CD4-positive, alpha-beta T cell treated with Interferon alpha-2 for 1 hour (primary cell): Measurements from ENCODE around the gene CSRP1.
"Not testable (repeated sequence)": the region's sequence is repeated elsewhere in the genome, so short reads cannot be mapped to it uniquely, and the experiment has no call there.

Experiments
- DNase-seq, 2 donors: peaks; one replicate each; pipeline ENCODE4 v3.0.0-alpha.2; 2020 to 2022

Gene CSRP1

DNA sequence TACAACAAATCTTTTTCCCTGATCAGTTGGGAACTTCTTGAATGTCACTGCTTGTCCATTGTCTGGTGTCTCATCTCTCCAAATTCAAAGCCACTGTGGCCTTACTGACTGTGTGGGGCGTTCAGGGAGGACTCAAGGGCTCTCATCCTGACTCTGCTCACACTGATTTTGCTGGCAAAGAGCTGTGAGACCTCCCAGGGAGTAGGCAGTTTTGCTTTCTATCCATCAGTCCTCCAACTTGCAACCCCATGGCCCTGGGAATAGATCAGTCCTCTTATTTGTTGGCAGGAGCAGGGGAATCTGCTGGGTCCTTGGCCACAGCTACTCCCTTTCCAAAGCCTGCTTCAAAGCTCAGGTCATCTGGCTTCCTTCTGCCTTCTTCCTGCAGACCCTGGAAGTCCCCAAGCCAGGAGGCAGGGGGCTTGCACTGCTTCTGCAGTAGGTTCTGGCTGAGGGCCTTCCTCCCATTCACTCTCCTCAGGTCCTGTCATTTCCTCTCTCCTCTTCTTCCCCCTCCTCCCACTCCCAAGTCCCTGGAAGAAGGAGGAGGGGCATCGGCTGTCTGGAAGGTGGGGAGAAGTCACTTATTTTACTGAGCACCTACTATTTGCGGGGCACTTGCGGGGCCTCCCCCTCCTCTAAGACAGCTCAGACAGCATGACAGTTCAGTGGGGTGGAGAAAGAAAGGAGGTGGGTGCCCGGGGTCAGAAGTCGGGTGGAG lies 31.1 kb upstream of the CSRP1 start:
- DNase-seq, result no peak

DNA sequence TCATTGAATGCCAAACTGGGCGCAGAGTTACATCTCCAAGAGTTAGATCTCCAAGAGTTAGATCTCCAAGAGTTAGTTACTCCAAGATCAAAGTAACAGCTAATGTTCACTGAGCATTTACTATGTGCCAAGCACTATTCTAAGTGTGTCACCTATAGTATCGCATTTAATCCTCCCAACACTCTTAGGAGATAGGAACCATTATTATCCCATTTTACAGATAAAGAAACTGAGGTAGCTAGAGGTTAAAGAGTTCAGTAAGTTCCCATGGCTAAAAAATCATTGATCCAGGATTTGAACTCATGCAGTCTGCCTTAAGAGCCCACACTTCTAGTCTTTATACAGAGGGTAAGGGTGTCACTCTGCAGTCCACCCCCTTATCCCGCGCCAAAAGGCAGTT lies 30.5 kb upstream of the CSRP1 start:
- no peak for DNase-seq

DNA sequence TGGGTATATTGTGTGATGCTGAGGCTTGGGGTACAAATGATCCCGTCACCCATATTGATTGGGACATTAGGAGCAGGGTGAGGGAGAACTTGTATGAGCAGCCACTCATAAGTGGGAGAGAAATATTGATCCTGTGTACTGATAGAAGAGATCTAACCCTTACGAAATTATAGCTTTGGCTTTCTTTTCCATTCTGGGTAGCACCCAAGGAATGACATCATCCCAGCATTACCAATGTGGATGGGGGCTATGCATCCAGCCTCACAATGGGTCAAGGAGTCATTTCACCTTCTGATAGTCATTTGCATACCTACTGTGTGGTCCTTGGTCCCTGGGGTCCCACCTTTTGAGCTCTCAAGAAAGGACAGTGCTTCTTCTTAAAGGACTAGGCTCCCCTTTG lies 30.1 kb upstream of the CSRP1 start:
- no peak for DNase-seq

DNA sequence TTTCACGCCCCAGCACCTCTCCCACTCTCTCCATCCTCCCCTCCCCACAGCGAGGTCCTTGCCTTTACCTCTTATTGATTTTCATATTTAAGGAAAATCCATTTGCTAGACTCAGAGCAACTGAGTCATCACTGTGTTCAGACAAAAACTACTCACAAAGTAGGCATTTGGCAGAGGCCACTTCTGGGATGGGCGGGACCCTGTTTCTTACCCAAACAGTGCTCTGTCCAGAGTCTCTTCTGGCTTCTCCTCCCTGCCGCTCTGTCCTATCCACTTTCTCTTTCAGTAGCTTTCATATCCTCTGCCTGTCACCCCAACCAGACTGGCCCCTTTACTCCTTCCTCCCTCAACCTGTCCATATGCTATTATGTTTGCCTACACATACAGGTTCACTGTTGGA lies 29.6 kb upstream of the CSRP1 start:
- no peak for DNase-seq

DNA sequence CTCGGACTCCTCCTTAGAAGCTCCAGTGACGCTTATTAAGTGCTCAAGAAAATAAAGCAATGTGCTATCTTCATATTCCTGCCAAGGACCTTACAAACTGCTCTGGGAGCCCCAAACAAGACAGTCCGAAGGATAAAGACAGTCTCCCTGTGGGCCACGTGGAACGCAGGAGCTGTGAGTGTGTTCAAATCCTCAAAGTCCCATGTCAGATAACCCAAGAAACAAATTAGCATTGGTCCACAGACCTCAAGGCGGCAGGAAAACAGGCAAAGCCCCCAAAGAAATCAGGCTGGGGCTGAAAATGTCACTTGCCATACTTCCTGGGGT lies 29.0 kb upstream of the CSRP1 start:
- DNase-seq, result no peak

DNA sequence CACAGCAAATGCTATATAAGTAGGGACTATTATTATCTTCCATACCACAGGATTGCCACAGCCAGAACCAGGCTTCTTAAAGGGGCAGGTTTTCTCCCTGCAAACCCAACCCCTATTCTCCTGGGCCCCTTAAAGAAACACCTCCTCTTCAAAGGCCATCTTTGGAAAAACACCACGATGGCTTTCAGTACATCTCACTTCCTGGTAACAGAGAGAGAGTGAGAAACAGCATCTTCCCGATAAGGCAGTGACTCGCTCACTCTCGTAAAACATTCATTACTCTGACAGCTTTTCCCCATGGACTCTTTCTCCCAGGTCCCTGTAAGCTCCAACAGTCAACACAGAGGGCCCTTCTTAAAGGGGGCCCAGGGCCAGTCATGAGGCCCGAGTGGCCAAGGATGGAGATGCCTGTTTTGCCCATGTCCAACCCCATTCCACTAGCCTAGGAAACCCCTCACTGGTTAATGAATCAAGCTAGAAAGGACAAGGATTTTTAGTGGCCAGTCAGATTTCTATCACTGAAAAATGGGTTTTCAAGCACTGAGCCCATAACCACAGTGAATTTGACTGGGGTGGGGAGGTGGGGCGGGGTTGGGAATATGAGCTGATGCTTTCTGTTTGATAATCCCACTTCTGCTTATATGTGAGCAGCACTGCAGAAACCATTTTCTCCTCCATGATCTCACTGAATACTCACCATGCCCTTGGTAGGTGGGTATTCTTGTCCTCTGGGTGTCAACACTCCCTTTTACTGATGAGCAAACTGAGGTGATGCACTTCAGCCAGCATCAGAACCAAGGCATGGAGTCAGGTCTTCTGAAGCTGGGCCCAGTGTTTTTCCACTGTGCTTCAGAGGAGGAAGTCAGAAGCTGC lies 28.4 kb upstream of the CSRP1 start:
- DNase-seq, result no peak

DNA sequence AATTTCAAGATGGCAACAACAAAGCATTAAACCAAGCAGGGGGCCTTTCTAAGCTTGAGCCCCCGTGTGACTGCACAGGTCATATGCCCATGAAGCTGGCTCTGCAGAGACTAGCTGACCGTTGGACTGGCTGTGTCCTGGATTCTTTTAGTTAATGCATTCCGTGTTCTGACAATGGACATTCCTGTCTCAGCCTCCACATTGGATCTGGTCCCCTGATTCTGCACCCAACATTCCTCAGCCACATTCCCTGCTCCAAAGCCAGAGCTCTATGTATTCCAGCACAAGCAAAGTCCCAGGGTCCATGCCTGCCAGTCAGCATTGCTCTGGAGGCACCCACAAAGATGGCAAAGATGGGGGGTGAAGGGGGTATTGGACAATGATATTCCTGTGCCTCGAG lies 26.9 kb upstream of the CSRP1 start:
- DNase-seq, result no peak

DNA sequence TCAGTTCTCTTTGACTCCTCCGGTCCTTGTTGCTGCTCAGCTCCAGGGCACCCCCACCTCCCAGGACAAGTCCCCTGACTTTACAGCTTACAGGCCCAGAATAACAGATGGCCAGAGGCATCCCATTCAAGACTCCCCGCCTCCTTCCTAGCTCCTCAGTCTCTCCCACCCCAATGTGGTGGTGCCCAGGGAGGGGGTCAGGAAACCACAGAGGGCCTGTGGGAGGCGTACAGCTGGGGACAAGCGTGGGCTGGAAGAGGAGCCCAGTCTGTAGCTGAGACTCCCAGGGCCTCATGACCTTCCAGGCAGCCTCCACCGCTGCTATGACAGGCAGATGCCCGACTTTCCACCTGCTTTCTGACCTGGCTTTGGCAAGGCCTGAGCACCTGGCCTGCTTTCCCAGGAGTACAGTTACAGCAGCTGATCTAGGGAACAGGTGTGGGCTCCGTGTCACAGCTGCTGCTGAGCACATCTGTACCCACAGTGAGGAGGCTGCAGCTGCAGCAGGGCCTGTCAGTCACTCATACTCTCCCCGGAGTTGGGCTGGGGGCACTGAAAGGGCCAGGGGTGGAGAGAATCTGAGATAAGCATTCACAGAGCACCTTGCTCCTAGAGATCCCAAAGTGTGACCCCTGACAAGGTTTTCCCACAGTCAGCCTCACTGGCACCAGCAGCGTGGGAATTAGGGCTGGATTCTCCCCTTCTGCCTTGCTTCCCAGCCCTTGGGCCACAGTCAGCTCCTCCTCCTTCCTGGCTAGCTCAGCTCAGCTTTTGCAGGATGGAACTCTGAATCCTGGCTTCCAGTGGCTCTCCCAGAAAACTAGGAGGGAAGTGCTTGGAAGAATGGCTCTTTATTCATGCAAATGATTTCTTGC lies 24.9 kb upstream of the CSRP1 start:
- no peak for DNase-seq

DNA sequence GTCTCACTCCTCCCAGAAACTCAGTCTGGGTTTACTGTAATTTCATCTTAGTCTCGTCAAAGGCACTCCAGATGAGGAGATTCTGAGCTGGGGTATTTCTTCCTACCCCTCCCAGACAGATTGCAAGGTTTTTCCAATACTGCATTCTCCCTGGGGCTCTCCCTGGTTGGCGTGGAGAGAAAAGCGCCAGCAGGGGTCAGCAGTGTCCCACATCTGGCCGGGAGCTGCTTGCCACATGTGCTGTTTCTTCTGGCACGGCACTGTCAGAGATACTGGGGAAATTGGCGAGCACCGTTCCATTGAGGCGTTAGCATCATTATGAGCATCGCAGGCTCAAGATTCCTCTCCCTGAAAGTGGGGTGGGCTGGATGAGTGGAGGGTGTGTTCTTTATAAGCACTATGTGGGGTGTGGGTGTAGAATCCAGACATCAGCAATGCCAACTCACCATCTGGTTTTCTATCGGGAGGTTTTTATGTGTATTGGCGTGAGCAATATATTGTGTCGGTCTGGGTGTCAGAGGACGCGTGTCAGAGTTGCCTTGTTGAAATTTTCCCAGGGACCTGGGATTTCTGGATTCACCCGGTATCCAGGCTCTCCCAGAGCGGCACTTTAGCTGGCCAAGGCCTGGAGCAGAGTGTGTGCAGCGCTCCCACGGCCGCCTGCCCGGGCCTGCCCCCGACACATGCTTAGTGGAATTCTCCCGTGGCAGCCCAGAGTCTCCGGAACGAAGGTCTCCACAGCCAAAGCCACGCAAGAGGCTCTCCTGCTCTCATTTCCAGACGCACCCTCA lies 24.0 kb upstream of the CSRP1 start:
- peak; percentile 26 to 34 for DNase-seq

DNA sequence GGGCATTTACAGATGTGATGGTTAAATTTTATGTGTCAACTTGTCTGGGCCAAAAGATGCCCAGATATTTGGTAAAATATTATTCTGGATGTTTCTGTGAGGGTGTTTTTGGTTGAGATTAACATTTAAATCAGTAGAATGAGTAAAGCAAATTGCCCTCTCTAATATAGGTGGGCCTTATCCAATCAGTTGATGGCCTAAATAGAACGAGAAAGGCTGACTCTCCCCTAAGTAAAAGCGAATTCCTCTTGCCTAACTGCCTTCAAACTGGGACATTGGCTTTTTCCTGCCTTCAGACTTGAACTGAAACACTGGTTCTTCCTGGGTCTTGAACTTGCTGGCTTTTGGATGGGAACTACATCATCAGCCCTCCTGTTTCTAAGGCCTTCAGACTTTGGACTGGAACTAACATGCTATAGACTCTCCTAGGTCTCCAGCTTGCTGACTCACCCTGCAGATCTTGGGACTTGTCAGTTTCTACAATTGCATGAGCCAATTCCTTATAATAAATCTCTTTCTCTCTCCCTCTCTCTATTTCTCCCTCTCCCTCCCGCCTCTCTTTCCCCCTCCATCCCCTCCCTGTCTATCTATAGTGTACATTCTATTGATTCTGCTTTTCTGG lies 21.8 kb upstream of the CSRP1 start:
- no peak for DNase-seq

DNA sequence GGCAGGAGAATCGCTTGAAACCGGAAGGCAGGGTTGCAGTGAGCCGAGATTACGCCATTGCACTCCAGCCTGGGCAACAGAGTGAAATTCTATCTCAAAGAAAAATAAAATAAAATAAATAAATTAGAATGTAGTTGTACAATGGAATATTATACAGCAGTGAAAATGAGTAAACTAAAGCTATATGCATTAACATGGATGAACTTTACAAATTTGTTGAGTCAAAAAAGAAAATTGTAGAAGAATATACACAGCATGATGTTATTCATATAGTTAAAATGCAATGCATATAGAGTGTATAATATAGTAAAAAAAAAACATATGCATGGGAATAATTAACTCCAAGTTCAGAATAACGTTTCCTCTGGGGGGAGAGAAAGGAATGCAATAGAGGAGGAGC lies 21.0 kb upstream of the CSRP1 start:
- DNase-seq, result no peak

DNA sequence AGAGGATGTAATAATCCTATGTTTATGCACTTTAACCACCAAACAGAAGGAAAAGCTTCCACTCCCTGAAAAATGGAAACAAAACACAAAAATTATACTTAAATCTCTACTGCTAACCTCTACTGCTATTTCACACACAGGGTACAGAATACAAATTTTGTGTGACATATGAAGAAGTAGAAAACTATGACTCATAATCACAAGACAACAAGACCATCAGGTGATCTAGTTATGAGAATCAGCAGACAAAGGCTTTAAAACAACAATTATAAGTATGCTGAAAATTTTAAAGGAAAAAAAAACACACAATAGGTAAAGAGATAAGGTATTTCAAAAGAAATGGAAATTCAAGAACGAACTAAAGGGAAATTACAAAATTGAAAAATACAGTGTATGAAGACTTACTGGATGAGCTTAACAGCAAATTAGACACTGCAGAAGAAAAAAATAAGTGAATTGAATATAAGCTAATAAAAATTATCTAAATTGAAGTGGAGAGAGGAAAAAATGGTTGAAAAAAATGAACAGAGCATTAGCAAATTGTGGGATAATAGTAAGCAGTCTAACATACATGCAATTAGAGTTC lies 18.4 kb upstream of the CSRP1 start:
- no peak for DNase-seq

DNA sequence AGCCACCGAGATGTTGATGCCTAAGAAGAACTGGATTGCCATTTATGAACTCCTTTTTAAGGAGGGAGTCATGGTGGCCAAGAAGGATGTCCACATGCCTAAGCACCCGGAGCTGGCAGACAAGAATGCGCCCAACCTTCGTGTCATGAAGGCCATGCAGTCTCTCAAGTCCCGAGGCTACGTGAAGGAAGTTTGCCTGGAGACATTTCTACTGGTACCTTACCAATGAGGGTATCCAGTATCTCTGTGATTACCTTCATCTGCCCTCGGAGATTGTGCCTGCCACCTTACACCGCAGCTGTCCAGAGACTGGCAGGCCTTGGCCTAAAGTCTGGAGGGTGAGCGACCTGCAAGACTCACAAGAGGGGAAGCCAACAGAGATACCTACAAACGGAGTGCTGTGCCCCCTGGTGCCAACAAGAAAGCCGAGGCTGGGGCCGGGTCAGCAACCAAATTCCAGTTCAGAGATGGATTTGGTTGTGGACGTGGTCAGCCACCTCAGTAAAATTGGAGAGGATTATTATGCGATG lies 13.2 kb upstream of the CSRP1 start:
- not testable (repeated sequence) for DNase-seq

DNA sequence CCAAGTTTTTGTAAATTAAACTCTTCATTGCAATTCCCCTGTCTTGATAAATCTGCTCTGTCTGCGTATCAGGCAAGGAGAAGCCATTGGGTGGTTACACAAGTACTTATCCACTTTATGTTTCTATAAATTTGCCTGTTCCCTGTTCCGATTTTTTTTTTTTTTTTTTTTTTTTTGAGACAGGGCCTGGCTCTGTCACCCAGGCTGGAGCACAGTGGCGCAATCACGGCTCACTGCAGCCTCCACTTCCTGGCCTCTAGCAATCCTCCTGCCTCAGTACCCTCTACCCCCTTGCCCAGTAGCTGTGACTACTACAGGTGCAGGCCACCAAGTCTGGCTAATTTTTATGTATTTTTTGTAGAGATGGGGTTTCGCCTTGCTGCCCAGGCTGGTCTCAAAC lies 11.1 kb upstream of the CSRP1 start:
- DNase-seq, result no peak

DNA sequence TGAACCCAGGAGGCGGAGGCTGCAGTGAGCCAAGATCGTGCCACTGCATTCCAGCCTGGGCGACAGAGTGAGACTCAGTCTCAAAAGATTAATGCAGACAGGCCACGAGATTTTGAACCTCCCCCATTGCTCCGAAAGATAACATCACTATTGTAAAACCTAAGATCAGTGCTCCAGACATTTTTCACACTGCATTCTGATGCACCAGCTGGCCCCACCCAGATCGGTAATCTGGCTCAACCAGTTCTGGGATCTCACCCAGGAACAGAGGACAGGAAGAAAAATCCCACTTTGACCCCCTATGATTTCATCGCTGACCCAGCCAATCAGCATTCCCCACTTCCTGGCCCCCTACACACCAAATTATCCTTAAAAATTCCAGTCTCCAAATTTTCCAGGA lies 10.7 kb upstream of the CSRP1 start:
- DNase-seq, result no peak

DNA sequence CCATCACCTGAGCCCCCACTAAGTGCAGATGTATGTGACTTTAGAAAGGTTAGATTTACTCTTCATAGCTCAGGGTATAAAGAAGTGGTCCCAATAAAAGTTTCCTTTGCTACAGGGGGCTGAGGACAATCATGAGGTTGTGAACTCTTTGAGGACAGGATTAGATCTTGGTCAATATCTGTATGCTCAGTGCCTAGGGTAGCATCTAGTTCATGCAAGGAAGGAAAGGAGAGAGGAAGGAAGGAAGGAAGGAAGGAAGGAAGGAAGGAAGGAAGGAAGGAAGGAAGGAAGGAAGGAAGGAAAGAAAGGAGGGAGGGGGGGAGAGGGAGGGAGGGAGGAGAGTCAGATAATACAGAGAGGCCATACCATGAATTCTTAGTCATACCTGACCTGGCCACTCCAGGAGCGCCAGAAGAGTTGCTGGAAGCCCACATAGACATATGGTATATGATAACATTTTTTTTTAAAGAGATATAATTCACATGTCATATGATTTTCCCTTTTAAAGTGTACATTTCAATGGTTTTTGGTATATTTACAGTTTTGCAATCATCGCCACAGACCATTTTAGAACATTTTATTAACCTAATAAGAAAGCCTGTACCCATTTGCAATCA lies 9.7 kb upstream of the CSRP1 start:
- no peak for DNase-seq

DNA sequence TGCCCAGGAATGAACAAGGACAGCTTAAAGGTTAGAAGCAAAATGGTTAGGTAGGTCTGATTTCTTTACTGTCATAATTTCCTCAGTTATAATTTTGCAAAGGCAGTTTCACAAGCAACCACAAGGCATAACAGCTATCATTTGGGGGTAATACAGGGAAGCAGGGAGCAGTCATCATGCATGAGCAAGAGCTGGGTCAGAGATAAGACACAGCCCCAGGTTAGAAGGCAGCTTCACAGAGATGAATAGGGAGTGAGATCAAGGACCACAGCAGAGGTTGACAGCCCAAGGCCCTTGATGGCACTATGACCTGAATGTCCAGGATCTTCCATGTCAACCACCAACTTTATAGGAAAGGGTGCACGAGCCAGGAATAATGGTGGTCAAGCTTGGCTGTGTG lies 9.0 kb upstream of the CSRP1 start:
- DNase-seq, result no peak

DNA sequence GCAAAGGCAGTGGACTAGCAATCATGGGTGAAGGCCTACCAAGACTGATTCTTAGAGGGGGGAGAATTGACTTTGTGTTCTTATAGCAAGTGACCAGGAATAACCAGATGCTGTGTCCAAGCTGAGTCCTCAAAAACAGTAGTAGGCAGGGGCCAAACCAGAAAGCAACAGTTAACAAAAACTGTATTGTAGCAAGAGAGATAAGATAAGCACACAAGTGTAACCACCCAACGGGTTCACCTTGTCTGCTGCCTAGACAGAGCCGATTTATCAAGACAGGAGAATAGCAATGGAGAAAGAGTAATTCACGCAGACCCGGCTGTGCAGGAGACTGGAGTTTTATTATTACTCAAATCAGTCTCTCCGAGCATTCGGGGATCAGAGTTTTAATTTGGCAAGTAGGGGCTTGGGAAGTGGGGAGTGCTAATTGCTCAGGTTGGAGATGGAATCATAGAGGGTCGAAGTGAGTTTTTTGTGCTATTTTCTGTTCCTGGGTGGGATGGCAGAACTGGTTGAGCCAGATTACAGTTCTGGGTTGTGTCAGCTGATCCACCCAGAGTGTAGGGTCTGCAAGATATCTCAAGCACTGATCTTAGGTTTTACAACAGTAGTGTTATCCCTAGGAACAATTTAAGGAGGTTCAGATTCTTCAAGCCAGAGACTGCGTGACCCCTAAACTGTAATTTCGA lies 8.3 kb upstream of the CSRP1 start:
- DNase-seq, result no peak

DNA sequence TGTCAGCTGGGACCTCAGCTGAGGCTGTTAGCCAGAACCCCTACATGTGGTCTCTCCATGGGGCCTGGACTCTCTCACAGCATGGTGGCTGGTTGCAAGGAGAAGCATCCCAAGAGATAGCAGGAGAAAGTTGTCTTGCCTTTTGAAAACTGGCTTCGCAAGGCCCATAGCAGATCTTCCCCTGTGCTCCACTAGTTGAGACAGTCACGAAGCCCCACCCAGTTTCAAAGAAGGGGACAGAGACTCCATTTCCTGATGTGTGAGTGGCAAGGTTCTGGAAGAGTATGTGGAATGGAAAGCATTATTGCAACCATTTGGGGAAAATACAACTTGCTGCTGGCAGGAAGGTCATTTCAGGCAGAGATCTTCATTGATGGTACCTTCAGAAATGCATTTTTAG lies 7.5 kb upstream of the CSRP1 start:
- no peak for DNase-seq

DNA sequence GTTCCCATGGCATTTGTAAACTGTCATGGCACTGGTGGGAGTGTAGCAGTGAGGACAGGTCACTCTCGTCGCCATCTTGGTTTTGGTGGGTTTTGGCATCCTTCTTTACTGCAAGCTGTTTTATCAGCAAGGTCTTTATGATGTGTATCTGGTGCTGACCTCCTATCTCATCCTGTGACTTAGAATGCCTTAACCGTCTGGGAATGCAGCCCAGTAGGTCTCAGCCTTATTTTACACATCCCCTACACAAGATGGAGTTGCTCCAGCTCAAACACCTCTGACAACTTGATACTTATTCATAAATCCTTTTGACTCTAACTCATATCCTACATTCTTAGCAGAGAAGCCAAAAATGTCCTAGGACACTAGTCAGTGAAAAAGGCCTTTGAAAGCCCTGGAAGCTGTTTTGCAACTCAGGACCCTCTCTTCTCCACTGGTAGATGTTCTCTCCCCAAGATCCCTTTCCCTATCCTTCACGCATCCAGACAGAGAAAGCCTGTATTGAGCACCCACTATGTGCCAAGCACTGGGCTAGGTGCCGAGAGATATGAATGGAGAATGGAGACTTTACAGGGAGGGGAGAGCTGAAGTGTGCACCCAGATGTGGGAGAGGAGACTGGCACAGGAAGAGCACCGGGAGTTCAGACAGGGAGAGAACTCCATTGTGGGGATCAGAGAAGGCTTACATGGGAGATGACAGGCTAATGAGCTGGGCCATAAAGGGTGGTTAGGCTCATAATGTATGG lies 6.7 kb upstream of the CSRP1 start:
- DNase-seq, result no peak
